Breast epithelium (tissue), 4 donors: ENCODE results near the gene DDHD1. TPM values are rescaled to one million over a fixed set of nuclear protein-coding genes. Genes with fewer than 3 reads are reported as not detected.

Experiments
- DNase-seq, 2 donors: peaks; one replicate each; pipeline ENCODE4 v3.0.0-alpha.2; 2019; ENCODE audit warnings: low spot score in 2 of 2
- H3K27ac ChIP-seq, 2 donors: fragments of 200-600 bp; sonication (generic) in 1 of 2; one replicate each; pipeline ENCODE4 v1.5.1; 2016 to 2019; ENCODE audit warnings: mild to moderate bottlenecking in 1 of 2
- H3K27me3 ChIP-seq, 2 donors: fragments of 200-600 bp; sonication (generic) in 1 of 2; one replicate each; pipeline versions ENCODE4 v1.5.1 to v1.6.0; 2017 to 2019; ENCODE audit warnings: control low read depth in 1 of 2, mild to moderate bottlenecking in 1 of 2
- H3K36me3 ChIP-seq: fragments of 200-600 bp; one replicate; pipeline ENCODE4 v1.5.1; 2019
- H3K4me1 ChIP-seq, 2 donors: fragments of 200-600 bp; sonication (generic); one replicate each; pipeline ENCODE4 v1.5.1; 2016 to 2019; ENCODE audit warnings: control low read depth in 1 of 2
- H3K4me3 ChIP-seq, 3 donors: fragments of 200-600 bp; sonication (generic); 1 replicate in 2 of 3; 2 replicates in 1 of 3; pipeline ENCODE4 v1.5.1; 2016 to 2019; ENCODE audit warnings: mild to moderate bottlenecking in 3 of 3, moderate library complexity in 2 of 3
- H3K9me3 ChIP-seq, 2 donors: fragments of 200-600 bp; sonication (generic) in 1 of 2; one replicate each; pipeline ENCODE4 v1.5.1; 2016 to 2019; ENCODE audit warnings: control low read depth in 1 of 2
- POLR2A ChIP-seq: fragments of 450-650 bp; IDR thresholded peaks from one replicate; pipeline ENCODE4 v1.6.1; 2016; ENCODE audit warnings: antibody characterized with exemption, mild to moderate bottlenecking, moderate library complexity
- POLR2AphosphoS5 ChIP-seq, 3 donors: sonication (generic); formaldehyde crosslinking; IDR thresholded peaks; one replicate each; pipeline ENCODE4 v1.6.1; 2017; ENCODE audit warnings: antibody characterized with exemption in 3 of 3
- intact Hi-C: fragments of 100-400 bp; cut with DNase I; formaldehyde crosslinking; loops from one replicate; pipeline ENCODE4 v1.15.1; 2023; ENCODE audit warnings: low total_unique reads
- total RNA-seq, 3 donors: library from RNA; depleted of rRNA; stranded (reverse); fragments of >200 nt; gene quantifications; one replicate each; pipeline ENCODE4 v1.1.0, GENCODE V29; 2016
- TF ChIP-seq, protein P1 (sequence below), 3 donors: fragments of 450-650 bp; IDR thresholded peaks; one replicate each; pipeline ENCODE4 v1.5.1; 2016 to 2017; ENCODE audit warnings: antibody characterized with exemption in 3 of 3, mild to moderate bottlenecking in 3 of 3, moderate library complexity in 3 of 3

Gene DDHD1
- total RNA-seq, 3 donors from 2014 or later: 25.2 to 32.9 (median 26.7) TPM

DNA sequence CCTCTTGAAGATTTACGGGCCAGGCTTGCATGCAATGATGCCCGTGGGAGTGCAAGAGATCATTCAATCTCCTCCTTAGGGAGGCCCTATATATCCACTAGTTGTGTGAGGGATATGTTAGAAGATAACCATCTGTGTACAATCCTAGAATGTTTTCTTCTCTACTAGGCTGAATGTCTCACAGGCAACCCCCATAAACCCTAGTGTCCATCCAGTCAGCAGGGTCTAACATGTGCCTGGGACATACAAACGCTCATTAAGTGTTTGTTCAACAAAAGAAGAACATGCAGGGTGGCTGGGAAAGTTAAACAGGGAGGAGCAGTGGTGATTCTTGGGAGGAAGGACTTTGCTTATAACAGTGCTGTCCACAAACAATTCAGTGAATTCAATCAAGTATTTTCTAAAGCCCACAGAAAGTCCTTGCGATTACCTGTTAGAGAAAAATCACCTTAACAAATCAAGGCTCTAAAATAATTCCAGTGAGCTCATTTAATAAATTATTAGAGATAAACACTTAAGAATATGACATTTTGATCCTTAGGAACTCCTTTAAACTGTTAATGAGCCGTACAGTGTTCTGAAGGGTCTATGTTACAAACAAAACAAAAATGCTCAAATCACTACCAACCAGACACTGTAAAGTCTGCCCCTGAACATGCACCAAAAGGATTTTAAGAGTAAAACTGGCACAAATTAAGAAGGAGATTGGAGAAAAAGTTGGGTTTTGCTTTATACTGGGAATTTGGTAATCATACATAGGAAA is 105.6 kb downstream of the DDHD1 start:
- no peak overlapping the region for H3K4me3 ChIP-seq
- no peak overlapping the region for H3K27ac ChIP-seq
- no peaks in the 10 kb centered on the region for H3K36me3 ChIP-seq
- H3K9me3 ChIP-seq: no peaks in the 10 kb centered on the region
- TF ChIP-seq POLR2AphosphoS5 (IDR thresholded peaks at IDR 0.05) (no peak), POLR2A (no peak)
- TF ChIP-seq, protein P1, sequence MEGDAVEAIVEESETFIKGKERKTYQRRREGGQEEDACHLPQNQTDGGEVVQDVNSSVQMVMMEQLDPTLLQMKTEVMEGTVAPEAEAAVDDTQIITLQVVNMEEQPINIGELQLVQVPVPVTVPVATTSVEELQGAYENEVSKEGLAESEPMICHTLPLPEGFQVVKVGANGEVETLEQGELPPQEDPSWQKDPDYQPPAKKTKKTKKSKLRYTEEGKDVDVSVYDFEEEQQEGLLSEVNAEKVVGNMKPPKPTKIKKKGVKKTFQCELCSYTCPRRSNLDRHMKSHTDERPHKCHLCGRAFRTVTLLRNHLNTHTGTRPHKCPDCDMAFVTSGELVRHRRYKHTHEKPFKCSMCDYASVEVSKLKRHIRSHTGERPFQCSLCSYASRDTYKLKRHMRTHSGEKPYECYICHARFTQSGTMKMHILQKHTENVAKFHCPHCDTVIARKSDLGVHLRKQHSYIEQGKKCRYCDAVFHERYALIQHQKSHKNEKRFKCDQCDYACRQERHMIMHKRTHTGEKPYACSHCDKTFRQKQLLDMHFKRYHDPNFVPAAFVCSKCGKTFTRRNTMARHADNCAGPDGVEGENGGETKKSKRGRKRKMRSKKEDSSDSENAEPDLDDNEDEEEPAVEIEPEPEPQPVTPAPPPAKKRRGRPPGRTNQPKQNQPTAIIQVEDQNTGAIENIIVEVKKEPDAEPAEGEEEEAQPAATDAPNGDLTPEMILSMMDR (IDR thresholded peaks at IDR 0.05): no peak
- intact Hi-C loops: loop anchor here (5.0 kb wide), 1 partner anchor 505 kb away; no protein-coding TSS in a partner anchor
- no peak for DNase-seq
- no peaks in the 10 kb centered on the region for H3K27me3 ChIP-seq
- no peaks in the 10 kb centered on the region for H3K4me1 ChIP-seq

DNA sequence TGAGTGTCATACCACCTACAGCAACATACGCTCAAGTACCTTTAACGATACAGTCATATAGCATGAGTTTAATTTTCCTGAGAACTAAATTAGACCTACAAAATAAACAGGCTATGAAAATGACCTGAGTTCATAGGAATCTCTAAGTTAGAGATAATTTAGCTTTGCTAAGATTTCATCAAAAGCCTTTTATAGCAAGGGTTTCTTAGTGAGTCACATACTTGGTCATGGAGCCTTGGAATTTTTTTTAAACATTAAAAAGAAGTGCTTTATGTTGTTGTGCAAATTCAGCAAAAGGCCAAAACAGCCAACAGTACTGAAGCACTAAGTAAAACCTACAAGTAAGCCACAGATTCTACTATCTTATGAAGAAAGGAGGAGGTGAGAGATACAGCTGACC is 108.6 kb downstream of the DDHD1 start:
- no peak for TF ChIP-seq POLR2AphosphoS5 (IDR thresholded peaks at IDR 0.05)
- TF ChIP-seq POLR2A: no peak
- TF ChIP-seq, protein P1 (IDR thresholded peaks at IDR 0.05): no peak
- H3K4me3 ChIP-seq: no peak overlapping the region
- H3K27ac ChIP-seq: no peak overlapping the region
- H3K27me3 ChIP-seq: no peaks in the 10 kb centered on the region
- no peaks in the 10 kb centered on the region for H3K4me1 ChIP-seq
- intact Hi-C loops: no loop called here
- no peaks in the 10 kb centered on the region for H3K9me3 ChIP-seq
- DNase-seq: no peak
- no peaks in the 10 kb centered on the region for H3K36me3 ChIP-seq

DNA sequence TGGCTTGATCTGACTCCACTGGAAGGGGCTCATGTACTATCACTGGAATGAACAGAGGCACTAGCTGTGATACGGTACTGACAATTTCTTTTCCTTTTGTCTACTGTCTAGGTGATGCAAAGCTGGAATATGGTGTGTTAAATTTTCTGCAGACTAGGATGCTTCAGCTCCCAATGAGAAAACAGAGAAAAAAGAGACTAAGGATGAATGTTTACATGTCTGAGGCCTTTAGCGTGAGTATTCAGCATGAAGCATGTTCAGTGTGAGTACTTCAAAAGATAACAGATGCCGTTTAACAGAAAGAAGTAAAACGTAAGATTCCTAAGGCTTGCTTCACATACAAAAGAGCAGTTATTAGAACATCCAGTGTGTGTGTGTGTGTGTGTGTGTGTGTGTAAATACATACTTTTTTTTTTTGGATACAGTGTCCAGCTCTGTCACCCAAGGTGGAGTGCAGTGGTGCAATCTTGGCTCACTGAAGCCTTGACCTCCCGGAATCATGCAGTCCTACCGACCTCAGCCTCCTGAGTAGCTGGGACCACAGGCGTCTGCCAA is 110.0 kb downstream of the DDHD1 start:
- Histone ChIP-seq H3K27ac (no peak overlapping the region), H3K27me3 (no peaks in the 10 kb centered on the region), H3K4me3 (no peak overlapping the region), H3K9me3 (no peaks in the 10 kb centered on the region), H3K36me3 (no peaks in the 10 kb centered on the region), H3K4me1 (no peaks in the 10 kb centered on the region)
- intact Hi-C loops: no loop called here
- no peak for DNase-seq
- TF ChIP-seq, protein P1 (IDR thresholded peaks at IDR 0.05): no peak
- TF ChIP-seq POLR2A: no peak
- TF ChIP-seq POLR2AphosphoS5 (IDR thresholded peaks at IDR 0.05): no peak

DNA sequence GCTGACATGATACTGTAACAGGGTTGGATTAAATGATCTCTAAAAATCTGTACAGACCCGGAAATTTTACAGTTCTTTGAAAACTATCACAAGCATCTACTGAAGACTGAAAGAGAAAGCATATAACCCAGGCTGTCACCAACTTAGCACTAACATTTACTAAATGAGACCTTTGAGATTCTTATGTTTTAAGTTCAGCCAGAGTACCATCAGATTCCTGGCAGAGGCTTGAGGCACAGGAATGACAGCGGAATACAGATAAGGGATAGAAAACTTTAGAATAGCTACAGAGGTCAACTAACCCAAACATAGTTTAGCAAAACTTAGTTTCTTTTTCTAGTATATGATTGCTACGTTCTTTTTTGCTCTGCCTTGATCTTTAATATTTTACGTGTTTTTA is 110.6 kb downstream of the DDHD1 start:
- H3K27me3 ChIP-seq: no peaks in the 10 kb centered on the region
- H3K36me3 ChIP-seq: no peaks in the 10 kb centered on the region
- no peak for DNase-seq
- intact Hi-C loops: no loop called here
- H3K4me3 ChIP-seq: no peak overlapping the region
- no peaks in the 10 kb centered on the region for H3K9me3 ChIP-seq
- no peak overlapping the region for H3K27ac ChIP-seq
- TF ChIP-seq, protein P1 (IDR thresholded peaks at IDR 0.05): no peak
- TF ChIP-seq POLR2A (no peak), POLR2AphosphoS5 (IDR thresholded peaks at IDR 0.05) (no peak)
- H3K4me1 ChIP-seq: no peaks in the 10 kb centered on the region

DNA sequence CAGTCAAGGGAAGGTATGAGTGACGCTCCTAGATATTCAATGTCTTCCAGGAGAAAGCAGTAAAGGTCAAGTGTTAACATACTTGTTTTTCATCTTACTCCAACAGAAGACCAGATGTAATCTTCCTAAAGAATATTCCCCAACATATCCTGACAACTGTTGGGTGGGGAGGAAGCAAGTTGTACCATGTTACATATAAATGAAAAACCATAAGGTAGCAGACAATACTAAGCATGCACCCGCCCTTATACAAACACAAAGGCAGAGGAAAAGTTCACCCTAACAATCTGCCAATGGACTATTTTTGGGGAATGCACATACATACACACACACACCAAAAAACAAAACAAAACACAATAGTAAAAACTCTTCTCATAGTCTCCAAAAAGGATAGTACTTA is 112.1 kb downstream of the DDHD1 start:
- H3K4me3 ChIP-seq: no peak overlapping the region
- no peaks in the 10 kb centered on the region for H3K36me3 ChIP-seq
- H3K4me1 ChIP-seq: no peaks in the 10 kb centered on the region
- no peak for TF ChIP-seq POLR2AphosphoS5 (IDR thresholded peaks at IDR 0.05)
- intact Hi-C loops: no loop called here
- H3K9me3 ChIP-seq: no peaks in the 10 kb centered on the region
- no peak overlapping the region for H3K27ac ChIP-seq
- DNase-seq: no peak
- H3K27me3 ChIP-seq: no peaks in the 10 kb centered on the region
